Endometrium (tissue), 2 donors: ENCODE results near the gene MMGT1.

ENCODE experiments used
- FAIRE-seq: peaks from 2 replicates; lab custom pipeline; 2012; peaks lifted over from hg19 to GRCh38; lab: Jason Lieb, UNC
- donor health status: control.
- donor health status: control.

Gene MMGT1

DNA sequence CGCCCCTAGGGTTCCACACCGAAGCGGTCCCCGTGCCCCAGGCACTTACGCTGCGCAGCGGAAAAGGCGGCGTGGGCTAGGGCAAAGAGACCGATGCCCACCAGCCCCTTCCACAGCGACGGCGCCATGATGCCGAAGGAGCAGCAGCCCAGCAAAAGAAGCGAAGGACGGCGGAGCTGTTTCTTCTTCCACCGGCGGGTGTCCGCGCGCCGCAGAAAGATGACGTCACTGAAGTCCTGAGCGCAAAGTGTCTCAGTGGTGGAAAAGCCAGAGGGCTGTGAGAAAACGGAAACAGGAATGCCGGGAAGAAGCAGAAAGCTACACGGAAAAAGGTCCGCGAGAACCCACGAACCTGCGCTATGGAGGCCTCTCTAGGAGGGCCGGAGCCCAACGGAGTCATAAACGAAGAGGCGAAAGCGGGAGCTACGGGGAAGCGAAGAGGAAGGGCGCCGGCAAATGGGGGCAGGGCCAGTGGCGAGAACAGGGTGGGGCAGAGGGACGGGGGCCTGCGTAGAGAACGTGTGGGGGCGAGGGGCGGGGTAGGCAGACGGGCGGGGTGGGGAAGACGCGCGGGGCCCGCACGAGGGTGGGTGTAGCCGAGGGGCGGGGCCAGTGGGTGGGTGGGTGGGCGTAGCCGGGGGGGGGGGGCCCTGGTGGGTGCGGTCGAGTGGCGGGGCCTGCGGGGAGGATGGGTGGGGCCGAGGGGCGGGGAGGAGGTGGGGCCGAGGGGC, at the start of gene MMGT1:
Gene MMGT1, minus strand, starts transcription at position 441 of the 731 bp plus-strand sequence. Its CDS starts 313 bp downstream, at position 128.
- FAIRE-seq: no peak

DNA sequence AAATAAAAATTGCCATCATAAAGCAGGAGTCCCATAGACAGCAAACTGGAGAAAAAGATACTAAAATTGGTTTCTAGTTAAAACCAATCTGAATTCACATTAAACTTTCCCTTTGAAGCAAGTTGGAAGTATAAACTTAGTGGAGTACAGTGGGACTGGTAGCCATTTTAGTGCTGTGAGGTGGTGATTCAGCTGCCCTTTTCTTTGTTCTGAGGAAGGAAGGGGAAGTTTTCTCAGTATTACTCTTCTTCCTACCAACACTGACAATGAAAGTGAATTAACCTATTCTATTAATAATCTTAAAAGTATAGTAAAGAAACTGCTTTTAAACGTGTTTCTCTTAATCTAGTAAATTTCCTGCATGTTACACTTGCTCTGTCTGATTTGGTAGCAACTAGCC, 48.1 kb upstream of the MMGT1 start:
- FAIRE-seq: no peak

- FAIRE-seq: no peak
Observed at GRCh38 chrX:136021160-136021559, 47.4 kb upstream of the MMGT1 start.

DNA sequence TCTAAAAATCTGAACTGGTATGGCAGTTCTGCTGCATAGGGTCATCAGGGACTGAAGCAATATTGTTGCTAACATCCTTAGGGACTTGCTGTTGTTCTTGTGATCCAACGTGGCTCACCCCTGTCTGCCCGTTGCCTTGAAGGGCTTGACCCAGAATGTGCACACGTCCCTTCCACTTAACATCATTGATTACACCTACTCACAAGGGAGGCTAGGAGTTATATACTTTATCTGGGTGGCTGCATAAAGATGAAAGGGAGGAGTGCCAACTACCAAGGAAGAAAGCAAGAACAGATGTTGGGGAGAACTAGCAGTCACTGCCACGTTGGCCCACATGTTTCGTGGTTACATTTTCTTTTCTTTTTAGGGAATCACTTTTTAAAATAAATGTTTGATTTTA, 45.4 kb upstream of the MMGT1 start:
- FAIRE-seq: no peak

DNA sequence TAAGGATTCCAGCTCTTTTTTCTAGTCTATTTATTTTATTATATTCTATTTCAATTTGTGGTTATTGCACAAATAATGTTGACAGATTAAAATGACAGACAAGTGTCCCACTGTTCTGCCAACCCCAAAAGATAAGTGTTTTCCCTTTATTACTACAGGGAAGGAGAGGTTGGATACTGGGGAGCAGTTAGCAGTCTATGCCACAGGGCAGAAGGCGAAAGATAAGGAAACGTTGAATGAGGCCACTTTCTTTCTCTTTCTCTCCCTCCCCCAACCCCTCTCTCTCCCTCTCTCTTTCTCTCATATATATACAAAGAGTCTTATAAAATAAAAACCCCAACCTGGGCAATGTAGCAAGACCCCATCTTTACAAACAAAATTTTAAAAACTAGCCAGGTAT, 43.1 kb upstream of the MMGT1 start:
- FAIRE-seq: no peak

DNA sequence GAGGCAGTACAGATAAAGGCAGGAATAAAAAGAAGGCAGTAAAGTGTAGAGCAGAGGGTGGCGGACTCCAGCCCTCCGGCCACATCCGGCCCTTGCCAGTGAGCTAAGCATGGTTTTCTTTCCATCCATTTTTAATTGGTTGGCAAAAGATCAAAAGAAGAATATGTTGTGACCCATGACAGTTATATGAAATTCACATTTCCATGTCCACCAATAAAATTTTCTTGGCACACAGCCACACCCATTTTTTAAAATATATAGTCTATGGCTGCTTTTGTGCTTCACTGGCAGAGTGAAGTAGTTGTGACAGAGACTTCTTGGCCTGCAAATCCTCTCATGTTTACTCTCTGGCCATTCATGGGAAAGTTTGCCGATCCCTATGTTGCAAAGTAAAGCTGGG, 41.2 kb upstream of the MMGT1 start:
- FAIRE-seq: no peak

- FAIRE-seq: no peak
Observed at GRCh38 chrX:135988245-135988644, 14.5 kb upstream of the MMGT1 start.

DNA sequence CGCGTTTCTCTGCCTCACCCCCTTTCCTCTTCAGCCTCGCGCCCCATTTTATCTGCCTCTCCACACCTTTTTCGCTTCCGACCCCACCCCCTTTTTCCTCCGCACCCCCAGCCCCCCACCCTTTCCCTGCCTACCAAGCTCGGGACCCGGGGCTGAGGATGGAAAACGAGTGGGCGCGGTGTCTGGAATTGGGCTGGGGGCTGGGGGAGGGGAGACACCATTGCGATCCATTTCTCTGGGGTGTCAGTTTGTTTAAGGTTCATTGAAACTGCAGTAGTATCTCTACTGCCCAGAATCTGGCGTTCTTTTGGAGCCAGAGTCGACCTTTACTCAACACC, 12.2 kb upstream of the MMGT1 start:
- no peak for FAIRE-seq

- no peak for FAIRE-seq
Observed at GRCh38 chrX:135985157-135985972, 11.6 kb upstream of the MMGT1 start, which contains the start of gene SLC9A6. TSS of gene SLC9A6 (plus strand) at chrX:135985435. CDS start at chrX:135985659, 224 bp downstream.

DNA sequence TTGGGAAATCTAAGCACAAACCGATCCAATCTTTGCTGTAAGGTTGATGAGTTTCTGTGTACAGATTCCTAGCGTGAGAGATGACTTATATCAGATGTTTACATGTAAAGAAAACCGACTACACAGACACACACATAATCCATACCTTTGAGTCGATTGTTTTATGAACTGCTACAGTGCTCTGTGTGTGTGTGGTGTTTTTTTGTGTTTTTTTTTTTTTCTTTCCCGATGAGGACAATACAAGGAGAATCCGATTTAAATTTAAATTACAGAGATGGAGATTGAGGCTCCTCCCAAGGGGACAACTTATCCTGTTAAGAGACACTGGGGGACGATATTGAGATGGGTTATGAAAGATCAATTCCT, 11.0 kb upstream of the MMGT1 start:
- FAIRE-seq: no peak

- no peak for FAIRE-seq
Observed at GRCh38 chrX:135984256-135984655, 10.5 kb upstream of the MMGT1 start.

DNA sequence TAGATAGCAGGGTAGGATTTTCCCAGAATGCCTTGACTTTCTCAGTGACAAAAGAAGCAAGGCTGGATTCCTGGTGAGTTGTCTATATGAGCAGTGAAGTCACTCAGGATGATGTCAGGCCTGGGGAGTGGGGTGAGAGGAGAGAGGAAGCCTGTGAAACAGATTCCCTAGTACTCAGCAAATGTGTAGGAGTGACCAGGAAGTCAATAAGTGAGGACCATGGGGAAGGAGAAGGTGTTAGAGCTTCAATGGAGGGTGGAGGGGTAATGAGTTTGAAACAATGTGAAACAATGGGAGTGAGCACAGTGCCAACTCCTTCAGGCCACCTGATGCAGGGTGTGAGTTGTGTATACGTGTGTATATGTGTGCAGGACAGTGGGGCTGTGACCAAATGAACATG, 9.1 kb upstream of the MMGT1 start:
- FAIRE-seq: no peak

DNA sequence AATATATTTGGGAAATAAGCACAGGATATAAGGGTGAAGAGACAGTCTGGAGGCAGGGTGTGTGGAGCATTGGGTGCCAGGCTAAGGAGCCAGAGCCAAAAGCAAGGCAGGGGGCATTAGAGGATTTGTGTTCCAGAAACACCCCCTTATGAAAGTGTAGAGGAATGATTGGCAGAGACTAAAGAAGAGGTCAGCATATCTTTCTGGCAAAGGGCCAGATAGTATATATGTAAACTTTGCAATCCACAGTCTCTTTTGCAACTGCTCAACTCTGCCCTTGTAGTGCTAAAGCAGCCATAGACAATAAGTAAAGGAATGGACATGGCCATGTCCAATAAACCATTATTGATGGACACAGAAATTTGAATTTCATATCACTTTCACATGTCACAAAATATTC, 7.9 kb upstream of the MMGT1 start:
- no peak for FAIRE-seq

- no peak for FAIRE-seq
Observed at GRCh38 chrX:135981010-135981409, 7.2 kb upstream of the MMGT1 start.

DNA sequence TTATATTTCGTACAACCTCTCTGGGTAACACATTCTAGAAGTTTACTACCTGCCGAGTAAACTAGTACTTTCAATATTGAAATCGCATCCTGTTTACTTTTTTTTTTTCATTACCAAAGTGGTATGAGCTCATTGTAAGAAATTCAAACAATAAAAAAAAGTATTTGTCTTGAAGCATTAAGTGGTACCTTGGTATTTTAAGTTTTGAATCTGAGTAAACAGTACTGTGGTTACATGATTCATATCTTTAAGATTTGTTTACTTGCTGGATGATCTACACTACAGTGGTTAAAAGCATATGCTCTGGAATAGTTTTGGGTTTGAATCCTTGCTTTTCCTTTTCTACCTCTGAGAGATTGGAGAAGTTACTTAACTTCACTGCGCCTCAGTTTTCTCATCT, 3.8 kb upstream of the MMGT1 start:
- no peak for FAIRE-seq

DNA sequence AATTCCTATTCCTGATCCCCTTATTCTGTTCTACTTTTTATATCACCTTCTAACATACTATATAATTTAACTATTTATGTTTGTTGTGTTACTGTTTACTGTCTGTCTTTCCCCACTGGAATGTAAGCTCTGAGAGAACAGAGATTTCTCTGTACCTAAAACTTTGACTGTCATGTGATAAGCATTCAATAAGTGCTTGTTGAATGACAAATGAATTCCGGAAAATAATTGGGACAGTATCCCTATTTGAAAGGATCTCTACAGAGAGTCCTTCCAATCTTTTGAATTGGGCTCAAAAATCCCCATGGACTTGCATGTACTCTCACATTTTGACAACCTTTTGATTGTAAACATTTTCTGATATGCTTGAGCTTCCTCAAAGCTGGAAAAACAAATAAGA, 1.6 kb upstream of the MMGT1 start:
- no peak for FAIRE-seq

DNA sequence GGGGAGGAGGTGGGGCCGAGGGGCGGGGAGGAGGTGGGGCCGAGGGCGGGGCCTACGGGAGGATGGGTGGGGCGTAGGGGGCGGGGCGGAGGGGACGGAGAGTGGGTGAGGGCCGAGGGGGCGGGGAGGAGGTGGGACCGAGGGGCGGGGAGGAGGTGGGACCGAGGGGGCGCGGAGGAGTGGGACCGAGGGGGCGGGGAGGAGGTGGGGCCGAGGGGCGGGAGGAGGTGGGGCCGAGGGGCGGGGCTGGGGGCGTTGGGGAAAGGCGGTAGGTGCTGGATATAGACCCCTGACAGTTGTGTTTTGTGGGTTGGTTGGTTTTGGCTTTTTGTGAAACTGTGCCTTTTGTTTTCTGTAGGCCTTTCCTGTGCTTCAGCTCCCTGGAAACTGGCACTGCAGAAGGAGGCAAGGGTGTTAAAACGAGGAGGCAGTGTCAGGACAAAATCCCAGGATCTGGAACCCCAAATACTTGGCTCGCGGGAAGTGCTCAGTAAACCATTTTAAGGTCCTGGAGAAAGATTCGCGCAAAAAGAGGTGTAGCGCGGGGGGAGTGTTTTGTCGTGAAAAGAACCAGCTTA, 580 bp upstream of the MMGT1 start:
- no peak for FAIRE-seq

DNA sequence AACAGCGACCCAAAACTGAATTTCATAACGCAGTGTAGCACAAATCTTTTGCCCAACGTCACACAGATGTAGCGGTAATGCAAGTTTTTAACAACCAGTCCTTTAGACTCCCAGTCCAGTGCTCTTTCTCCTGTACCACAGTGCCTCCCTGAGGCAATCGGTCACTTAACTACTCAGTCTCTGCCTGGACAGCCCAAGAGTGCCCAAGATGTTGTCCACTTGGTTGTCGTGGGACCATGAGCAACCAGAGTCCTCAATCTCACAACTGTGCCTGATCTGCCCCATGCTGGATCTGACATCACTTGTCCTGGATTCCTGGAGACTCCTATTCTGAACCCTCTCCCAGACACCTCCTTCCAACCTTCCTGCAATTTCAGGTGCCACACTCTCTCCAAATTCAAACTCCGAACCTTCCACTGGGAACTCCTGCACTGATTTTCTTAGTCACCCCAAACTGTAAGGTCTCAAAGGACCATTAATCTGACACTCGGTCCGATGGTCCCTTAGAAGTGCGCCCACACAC, 702 bp downstream of the MMGT1 start:
- FAIRE-seq: no peak

DNA sequence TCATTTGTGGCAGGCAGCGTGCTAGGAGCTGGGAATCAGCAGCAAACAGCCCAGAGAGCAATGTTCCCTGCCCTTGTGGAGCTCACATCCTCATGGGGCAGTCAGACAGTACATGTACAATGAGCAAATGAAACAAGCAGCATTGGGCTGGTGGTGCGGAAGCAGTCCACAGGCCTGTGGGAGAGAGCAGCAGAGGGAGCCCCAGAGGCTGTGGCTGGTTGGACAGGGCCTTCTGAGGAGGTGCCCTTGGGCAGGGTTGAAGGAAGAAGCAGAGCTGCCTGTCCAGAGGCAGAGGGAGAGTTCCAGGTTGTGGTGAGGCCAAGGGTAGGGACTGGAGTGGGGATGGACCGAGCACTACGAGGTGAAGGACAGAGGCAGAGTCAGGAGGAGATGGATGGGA, 22.5 kb downstream of the MMGT1 start:
- no peak for FAIRE-seq

- FAIRE-seq: no peak
Observed at GRCh38 chrX:135944486-135944885, 29.3 kb downstream of the MMGT1 start.

GRCh38 chrX:135931644-135932487, 41.9 kb downstream of the MMGT1 start:
- FAIRE-seq: no peak

DNA sequence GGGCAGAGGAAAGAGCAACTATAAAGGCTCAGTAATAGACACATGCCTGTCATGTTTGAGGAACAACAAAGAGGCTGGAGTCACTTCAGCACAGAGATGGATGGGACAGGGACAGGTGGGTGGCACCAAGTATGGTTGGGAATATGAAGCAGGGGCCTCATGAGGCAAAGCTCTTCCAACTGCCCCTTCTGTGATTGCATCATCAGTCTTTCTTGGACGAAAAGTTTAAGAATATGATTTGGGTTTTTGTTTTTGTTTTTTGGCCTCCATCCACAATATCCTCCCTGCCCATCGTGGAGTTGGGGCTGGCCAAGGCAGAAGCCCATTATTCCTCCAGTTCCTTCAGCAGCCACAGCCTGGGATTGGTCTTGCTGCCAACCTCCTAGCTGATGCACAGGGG, 45.9 kb downstream of the MMGT1 start:
- no peak for FAIRE-seq
